Fibroblast of pulmonary artery (primary cell): ENCODE results near the gene OR7C2.

Source experiments
- DNase-seq: peaks from one replicate; pipeline ENCODE4 v3.0.0-alpha.2; 2010; ENCODE audit warnings: low read depth
- H3K4me3 ChIP-seq: replicated peaks from 2 replicates; pipeline ENCODE4 v1.5.1; 2011; ENCODE audit warnings: low read depth, mild to moderate bottlenecking, control low read depth, low read length, moderate library complexity
- TF ChIP-seq, protein P1 (sequence below): IDR thresholded peaks from 2 replicates; pipeline ENCODE4 v1.5.1; 2011; ENCODE audit warnings: mild to moderate bottlenecking, control low read depth, low read length, inconsistent platforms; ENCODE audit errors: missing control alignments

OR7C2 gene

DNA sequence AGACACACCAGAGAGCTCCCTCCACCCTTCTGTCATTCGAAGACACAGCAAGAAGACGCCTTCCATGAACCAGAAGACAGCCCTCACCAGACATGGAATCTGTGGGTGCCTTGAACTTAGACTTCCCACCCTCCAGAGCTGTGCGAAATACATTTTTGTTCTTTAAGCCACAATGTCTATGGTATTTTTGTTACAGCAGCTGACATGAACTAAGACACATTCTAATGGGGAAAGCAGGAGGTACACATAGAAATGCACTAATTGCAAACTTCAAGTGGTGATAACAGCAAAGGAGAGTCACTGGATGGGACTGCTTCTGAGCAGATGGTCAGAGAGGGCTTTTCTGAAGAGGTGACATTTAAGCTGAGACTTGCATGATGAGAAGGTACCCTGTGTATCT, 16.2 kb downstream of the OR7C2 start:
- DNase-seq: no peak
- TF ChIP-seq, protein P1, sequence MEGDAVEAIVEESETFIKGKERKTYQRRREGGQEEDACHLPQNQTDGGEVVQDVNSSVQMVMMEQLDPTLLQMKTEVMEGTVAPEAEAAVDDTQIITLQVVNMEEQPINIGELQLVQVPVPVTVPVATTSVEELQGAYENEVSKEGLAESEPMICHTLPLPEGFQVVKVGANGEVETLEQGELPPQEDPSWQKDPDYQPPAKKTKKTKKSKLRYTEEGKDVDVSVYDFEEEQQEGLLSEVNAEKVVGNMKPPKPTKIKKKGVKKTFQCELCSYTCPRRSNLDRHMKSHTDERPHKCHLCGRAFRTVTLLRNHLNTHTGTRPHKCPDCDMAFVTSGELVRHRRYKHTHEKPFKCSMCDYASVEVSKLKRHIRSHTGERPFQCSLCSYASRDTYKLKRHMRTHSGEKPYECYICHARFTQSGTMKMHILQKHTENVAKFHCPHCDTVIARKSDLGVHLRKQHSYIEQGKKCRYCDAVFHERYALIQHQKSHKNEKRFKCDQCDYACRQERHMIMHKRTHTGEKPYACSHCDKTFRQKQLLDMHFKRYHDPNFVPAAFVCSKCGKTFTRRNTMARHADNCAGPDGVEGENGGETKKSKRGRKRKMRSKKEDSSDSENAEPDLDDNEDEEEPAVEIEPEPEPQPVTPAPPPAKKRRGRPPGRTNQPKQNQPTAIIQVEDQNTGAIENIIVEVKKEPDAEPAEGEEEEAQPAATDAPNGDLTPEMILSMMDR: no peak
- H3K4me3 ChIP-seq: no peak overlapping the region

GRCh38 chr19:14959263-14959662, 18.0 kb downstream of the OR7C2 start:
- DNase-seq: no peak
- TF ChIP-seq, protein P1: no peak
- no peak overlapping the region for H3K4me3 ChIP-seq

GRCh38 chr19:14961956-14962685, 20.8 kb downstream of the OR7C2 start:
- H3K4me3 ChIP-seq: no peak overlapping the region
- no peak for DNase-seq
- TF ChIP-seq, protein P1: no peak

DNA sequence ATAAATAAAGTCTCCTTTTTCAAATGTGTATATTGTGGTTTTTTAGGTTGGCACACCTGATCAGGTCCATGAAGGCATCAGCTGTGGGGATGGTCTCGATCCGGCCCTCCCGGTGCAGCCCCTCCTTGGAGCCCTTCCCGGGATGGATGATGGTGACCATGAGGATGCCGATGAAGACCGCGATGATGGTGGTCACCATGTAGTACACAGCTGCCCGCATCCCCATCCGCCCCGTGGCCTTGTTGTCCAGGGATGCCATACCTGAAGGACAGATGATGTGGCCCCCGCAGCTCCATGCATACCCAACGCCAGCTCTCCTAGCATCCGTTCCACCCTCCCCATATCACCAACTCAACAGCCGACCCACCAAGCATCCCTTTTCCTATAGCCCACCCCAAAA, 27.0 kb downstream of the OR7C2 start:
- TF ChIP-seq, protein P1: no peak
- DNase-seq: no peak
- no peak overlapping the region for H3K4me3 ChIP-seq

DNA sequence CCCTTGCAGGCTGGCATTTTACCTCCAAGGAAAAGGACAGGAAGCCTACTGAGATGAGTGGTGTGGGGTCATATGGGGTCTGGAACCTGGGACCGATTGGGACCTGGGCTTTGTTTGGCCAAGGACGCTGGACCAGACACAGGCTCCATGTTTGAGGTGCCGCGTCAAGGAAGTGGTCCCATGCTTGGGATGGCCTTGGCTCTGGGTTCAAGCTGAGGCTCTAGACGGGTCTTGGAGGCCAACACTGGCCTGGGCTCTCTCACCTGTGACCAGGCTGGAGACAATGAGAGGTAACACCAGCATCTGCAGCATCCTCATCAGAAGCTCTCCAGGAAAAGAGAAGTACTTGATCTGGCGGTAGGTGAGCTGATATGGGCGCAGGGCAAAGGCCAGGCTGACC, 30.2 kb downstream of the OR7C2 start:
- DNase-seq: no peak
- no peak overlapping the region for H3K4me3 ChIP-seq
- TF ChIP-seq, protein P1: no peak

GRCh38 chr19:14972676-14973075, 31.4 kb downstream of the OR7C2 start:
- H3K4me3 ChIP-seq: no peak overlapping the region
- no peak for DNase-seq
- TF ChIP-seq, protein P1: no peak

DNA sequence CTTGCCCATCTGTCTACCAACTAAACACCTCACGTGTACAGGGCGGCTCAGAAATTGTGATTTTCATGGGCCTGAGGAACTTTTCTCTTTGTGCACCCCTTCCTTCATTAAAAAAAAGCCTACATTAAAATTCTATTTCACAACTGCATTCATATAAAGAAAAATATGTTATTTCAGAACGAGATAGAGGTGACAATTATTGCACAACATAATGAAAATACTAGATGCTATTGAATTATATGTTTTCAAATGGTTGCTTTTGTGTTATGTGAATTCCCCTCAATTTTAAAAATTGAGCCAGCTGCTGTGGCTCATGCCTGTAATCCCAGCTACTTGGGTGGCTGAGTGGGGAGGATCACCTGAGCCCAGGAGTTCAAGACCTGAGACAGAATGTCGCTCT, 33.2 kb downstream of the OR7C2 start:
- TF ChIP-seq, protein P1: no peak
- no peak for DNase-seq
- no peak overlapping the region for H3K4me3 ChIP-seq
